Liver (tissue), 9 donors: ENCODE data around the gene ERVW-1. TPM values are rescaled to one million over a fixed set of nuclear protein-coding genes. Genes with fewer than 3 reads are reported as not detected.

Experiments used
- DNase-seq: peaks from one replicate; pipeline ENCODE4 v3.0.0-alpha.2; 2017; ENCODE audit warnings: low spot score
- H3K27ac ChIP-seq, 2 donors: one replicate each; pipeline ENCODE4 v1.7.0; 2013; ENCODE audit warnings: inconsistent platforms in 2 of 2, low read length in 2 of 2, control low read depth in 1 of 2, low read depth in 1 of 2, mild to moderate bottlenecking in 1 of 2
- H3K27me3 ChIP-seq, 4 donors: one replicate each; pipeline versions ENCODE4 v1.6.1 to v1.7.0; 2013; ENCODE audit warnings: low read length in 3 of 4, inconsistent platforms in 1 of 4, mild to moderate bottlenecking in 1 of 4, moderate library complexity in 1 of 4; ENCODE audit not compliant: control insufficient read depth in 4 of 4, insufficient read depth in 4 of 4
- H3K36me3 ChIP-seq, 4 donors: one replicate each; pipeline versions ENCODE4 v1.6.1 to v1.7.0; 2013; ENCODE audit warnings: low read length in 3 of 4, mild to moderate bottlenecking in 3 of 4, low read depth in 1 of 4, moderate library complexity in 1 of 4; ENCODE audit not compliant: control insufficient read depth in 4 of 4, insufficient read depth in 3 of 4
- H3K4me1 ChIP-seq, 4 donors: one replicate each; pipeline versions ENCODE4 v1.6.1 to v1.7.0; 2013; ENCODE audit warnings: low read length in 3 of 4, mild to moderate bottlenecking in 3 of 4, moderate library complexity in 1 of 4; ENCODE audit not compliant: control insufficient read depth in 4 of 4, insufficient read depth in 4 of 4
- H3K4me3 ChIP-seq, 3 donors: one replicate each; pipeline versions ENCODE4 v1.6.1 to v1.7.0; 2013; ENCODE audit warnings: low read length in 3 of 3, control low read depth in 1 of 3, low read depth in 1 of 3, mild to moderate bottlenecking in 1 of 3
- H3K9ac ChIP-seq, 2 donors: one replicate each; pipeline ENCODE4 v1.7.0; 2013; ENCODE audit warnings: low read length in 2 of 2, mild to moderate bottlenecking in 2 of 2, moderate library complexity in 2 of 2, control low read depth in 1 of 2, low read depth in 1 of 2
- H3K9me3 ChIP-seq, 4 donors: one replicate each; pipeline versions ENCODE4 v1.6.1 to v1.7.0; 2013; ENCODE audit warnings: low read length in 3 of 4; ENCODE audit not compliant: control insufficient read depth in 4 of 4
- ATF3 ChIP-seq: IDR thresholded peaks from 2 replicates; pipeline ENCODE4 v1.6.1; 2016; ENCODE audit warnings: antibody characterized with exemption
- CTCF ChIP-seq: fragments of 150-350 bp; IDR thresholded peaks from 2 replicates; pipeline ENCODE4 v1.5.1; 2017; ENCODE audit warnings: improper control_type of control experiment, low read depth, low read length; ENCODE audit not compliant: missing input control
- EGR1 ChIP-seq, 2 donors: IDR thresholded peaks; 2 replicates each; pipeline ENCODE4 v1.6.1; 2016 to 2018; ENCODE audit warnings: antibody characterized with exemption in 2 of 2, low read depth in 2 of 2
- FOXA1 ChIP-seq: IDR thresholded peaks from 2 replicates; pipeline ENCODE4 v1.6.1; 2016; ENCODE audit warnings: antibody characterized with exemption
- FOXA2 ChIP-seq: IDR thresholded peaks from 2 replicates; pipeline ENCODE4 v1.6.1; 2016; ENCODE audit warnings: antibody characterized with exemption
- GABPA ChIP-seq, 2 donors: IDR thresholded peaks in 1 of 2; conservative IDR thresholded peaks in 1 of 2; 2 replicates each; pipeline ENCODE4 v1.6.1; 2016; ENCODE audit warnings: antibody characterized with exemption in 2 of 2, mild to moderate bottlenecking in 1 of 2, moderate library complexity in 1 of 2
- HNF4A ChIP-seq, 2 donors: conservative IDR thresholded peaks; 2 replicates each; pipeline ENCODE4 v1.6.1; 2016; ENCODE audit warnings: antibody characterized with exemption in 2 of 2, mild to moderate bottlenecking in 2 of 2
- HNF4G ChIP-seq: IDR thresholded peaks from 2 replicates; pipeline ENCODE4 v1.6.1; 2016; ENCODE audit warnings: antibody characterized with exemption
- JUND ChIP-seq, 2 donors: IDR thresholded peaks; 2 replicates each; pipeline ENCODE4 v1.6.1; 2016; ENCODE audit warnings: antibody characterized with exemption in 2 of 2
- MAX ChIP-seq: IDR thresholded peaks from 2 replicates; pipeline ENCODE4 v1.6.1; 2016; ENCODE audit warnings: antibody characterized with exemption
- NR2F2 ChIP-seq: IDR thresholded peaks from 2 replicates; pipeline ENCODE4 v1.6.1; 2016; ENCODE audit warnings: antibody characterized with exemption
- RAD21 ChIP-seq, 2 donors: IDR thresholded peaks; 2 replicates each; pipeline ENCODE4 v1.6.1; 2016; ENCODE audit warnings: antibody characterized with exemption in 2 of 2, mild to moderate bottlenecking in 2 of 2
- REST ChIP-seq: IDR thresholded peaks from 2 replicates; pipeline ENCODE4 v1.6.1; 2016; ENCODE audit warnings: antibody characterized with exemption, mild to moderate bottlenecking
- RXRA ChIP-seq, 2 donors: IDR thresholded peaks; 2 replicates each; pipeline ENCODE4 v1.6.1; 2017 to 2018; ENCODE audit warnings: antibody characterized with exemption in 2 of 2, mild to moderate bottlenecking in 1 of 2
- SP1 ChIP-seq: IDR thresholded peaks from 2 replicates; pipeline ENCODE4 v1.6.1; 2018; ENCODE audit warnings: antibody characterized with exemption, mild to moderate bottlenecking
- TAF1 ChIP-seq: conservative IDR thresholded peaks from 2 replicates; pipeline ENCODE4 v1.6.1; 2016; ENCODE audit warnings: antibody characterized with exemption, mild to moderate bottlenecking
- YY1 ChIP-seq: IDR thresholded peaks from 2 replicates; pipeline ENCODE4 v1.6.1; 2016; ENCODE audit warnings: antibody characterized with exemption, mild to moderate bottlenecking
- ZBTB33 ChIP-seq: IDR thresholded peaks from 2 replicates; pipeline ENCODE4 v1.6.1; 2016; ENCODE audit warnings: antibody characterized with exemption
- WGBS: extraction: QIAGEN DNeasy Blood & Tissue Kit; methylation state at CpG from one replicate; pipeline ENCODE4 v1.1.7; 2013; 5-methylcytosine and 5-hydroxymethylcytosine counted together
- polyA plus RNA-seq, 2 donors: library from polyadenylated mRNA; stranded (reverse) in 1 of 2; unstranded in 1 of 2; fragments of 200-250 nt in 1 of 2; fragments of >200 nt in 1 of 2; fragmentation: Nextera tagmentation in 1 of 2; extraction: Ambion mirVana in 1 of 2; gene quantifications; one replicate each; pipeline versions ENCODE4 v1.2.1 to v1.2.3, GENCODE V29; 2013 to 2015
- total RNA-seq, 2 donors: library from RNA; depleted of rRNA; stranded (reverse); fragments of >200 nt; gene quantifications; one replicate each; pipeline ENCODE4 v1.2.3, GENCODE V29; 2014
- donor health status: healthy.
- donor health status: healthy.
- donor health status: healthy.
- donor health status: healthy.
- donor health status: healthy.

Gene ERVW-1
- total and polyA plus RNA-seq, 4 donors = 0.19 TPM; not detected in 3

GRCh38 chr7:92436612-92437445, 40.9 kb downstream of the ERVW-1 start:
- Histone ChIP-seq H3K9me3 (no peaks in the 10 kb centered on the region), H3K27ac (no peak overlapping the region), H3K36me3 (no peaks in the 10 kb centered on the region), H3K27me3 (no peaks in the 10 kb centered on the region), H3K9ac (no peak overlapping the region), H3K4me1 (peaks cover 0 to 9% (median 3%) of the 10 kb centered on the region in 4 donors), H3K4me3 (no peak overlapping the region)
- WGBS = 77% methylated on average over 7 of the region's 7 CpGs
- DNase-seq = no peak
- TF ChIP-seq HNF4A (conservative IDR thresholded peaks at IDR 0.05) = no peak
- TF ChIP-seq SP1 = no peak
- TF ChIP-seq FOXA1 = no peak
- no peak for TF ChIP-seq NR2F2
- TF ChIP-seq JUND (IDR thresholded peaks at IDR 0.05) = no peak
- TF ChIP-seq REST = no peak
- no peak for TF ChIP-seq HNF4G
- TF ChIP-seq RXRA (IDR thresholded peaks at IDR 0.05) = no peak
- no peak for TF ChIP-seq CTCF
- TF ChIP-seq YY1 = no peak
- TF ChIP-seq FOXA2 = no peak
- TF ChIP-seq ATF3 = no peak
- TF ChIP-seq GABPA (IDR thresholded peaks at IDR 0.05 in 1 of 2, conservative IDR thresholded peaks at IDR 0.05 in 1 of 2) = no peak
- TF ChIP-seq TAF1 = no peak
- TF ChIP-seq EGR1 (IDR thresholded peaks at IDR 0.05; ENCODE audit: low read depth in 2 of 2) = no peak
- TF ChIP-seq RAD21 (IDR thresholded peaks at IDR 0.05) = no peak
- TF ChIP-seq ZBTB33 = no peak
- no peak for TF ChIP-seq MAX
